Ovary (tissue), 9 donors: ENCODE measurements around the gene FANCG. TPM values are rescaled to one million over a fixed set of nuclear protein-coding genes. Genes with fewer than 3 reads are reported as not detected.

ENCODE experiments used
- DNase-seq, 5 donors: peaks; one replicate each; pipeline ENCODE4 v3.0.0-alpha.2; 2019 to 2020
- H3K27ac ChIP-seq, 2 donors: fragments of 200-600 bp; one replicate each; pipeline versions ENCODE4 v1.5.1 to v1.8.0; 2019 to 2022
- H3K27me3 ChIP-seq: fragments of 200-600 bp; one replicate; pipeline ENCODE4 v1.8.0; 2022
- H3K36me3 ChIP-seq: fragments of 200-600 bp; sonication (generic); one replicate; pipeline ENCODE4 v1.5.1; 2019
- H3K4me1 ChIP-seq: one replicate; pipeline ENCODE4 v1.8.1; 2013; ENCODE audit warnings: mild to moderate bottlenecking, moderate library complexity; ENCODE audit not compliant: insufficient read depth
- H3K4me3 ChIP-seq: fragments of 200-600 bp; sonication (generic); one replicate; pipeline ENCODE4 v1.5.1; 2017
- H3K9me3 ChIP-seq, 2 donors: fragments of 200-600 bp in 1 of 2; sonication (generic) in 1 of 2; one replicate each; pipeline versions ENCODE4 v1.5.1 to v1.8.1; 2013 to 2019; ENCODE audit warnings: mild to moderate bottlenecking in 1 of 2, moderate library complexity in 1 of 2
- CTCF ChIP-seq, 3 donors: fragments of 450-650 bp in 2 of 3; fragments of 200-600 bp in 1 of 3; IDR thresholded peaks; one replicate each; pipeline versions ENCODE4 v1.5.1 to v1.8.0; 2016 to 2022; ENCODE audit warnings: antibody characterized with exemption in 3 of 3, mild to moderate bottlenecking in 1 of 3
- EP300 ChIP-seq: sonication (generic); formaldehyde crosslinking; IDR thresholded peaks from one replicate; pipeline ENCODE4 v1.6.1; 2017; ENCODE audit warnings: antibody characterized with exemption
- POLR2A ChIP-seq: fragments of 450-650 bp; IDR thresholded peaks from one replicate; pipeline ENCODE4 v1.6.1; 2017; ENCODE audit warnings: antibody characterized with exemption, mild to moderate bottlenecking, moderate library complexity
- WGBS, 3 donors: extraction: QIAGEN DNeasy Blood & Tissue Kit in 1 of 3; methylation state at CpG; one replicate each; pipeline versions ENCODE4 v1.1.5 to v1.1.7; 2013 to 2017; 5-methylcytosine and 5-hydroxymethylcytosine counted together
- intact Hi-C, 4 donors: fragments of 100-400 bp; cut with DNase I; formaldehyde crosslinking; loops; one replicate each; pipeline versions ENCODE4 v1.11.0 to v1.15.1; 2022 to 2023
- polyA plus RNA-seq, 2 donors: library from polyadenylated mRNA; stranded (reverse); fragments of 200-250 nt in 1 of 2; fragments of 350-450 nt in 1 of 2; fragmentation: Illumina TruSeq in 1 of 2; extraction: RNeasy Lipid Tissue Mini Kit (QIAGEN cat#74804) in 1 of 2; gene quantifications; one replicate each; pipeline ENCODE4 v1.2.3, GENCODE V29; 2013 to 2014
- total RNA-seq, 7 donors: library from RNA; depleted of rRNA in 2 of 7; stranded (reverse); fragments of >200 nt in 2 of 7; fragmentation: NEBNext Ultra II Directional in 3 of 7; extraction: Animal tissue kit (Norgen Biotek cat#: 25700) in 3 of 7; gene quantifications; one replicate each; pipeline versions ENCODE4 v1.1.0 to v1.2.4, GENCODE V29; 2016 to 2023
- donor health status: DM: no; HTN: no; CAD: no; lungs with moderate emphysema.
- donor health status: DM: no; HTN: no; CAD: no.
- donor health status: Bipolar disorder and iron deficiency.
- donor health status: DM: yes; HTN: yes; CAD: no.
- donor health status: DM: no; HTN: no; CAD: no.
- donor health status: DM: yes; HTN: yes; CAD: no.

Gene FANCG
- total and polyA plus RNA-seq, 9 donors: 6.7 to 26.1 (median 12.4) TPM

DNA sequence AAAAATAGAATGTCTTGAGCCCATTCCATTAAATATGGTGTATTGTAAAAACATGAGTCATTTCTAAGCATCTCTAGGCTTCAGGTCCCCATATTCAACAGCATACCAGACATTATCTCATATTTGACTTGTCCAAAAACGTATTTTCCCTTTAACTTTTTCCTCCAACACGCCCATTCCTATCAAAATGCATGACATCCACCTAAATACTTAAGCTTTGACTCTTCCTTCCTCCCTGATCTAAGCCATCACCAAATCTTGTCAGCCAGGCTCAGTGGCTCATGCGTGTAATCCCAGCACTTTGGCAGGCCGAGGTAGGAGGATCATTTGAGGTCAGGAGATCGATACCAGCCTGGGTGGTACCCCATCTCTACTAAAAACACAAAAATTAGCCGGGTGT, 31.2 kb downstream of the FANCG start:
- Histone ChIP-seq H3K4me1 (peaks cover 8% of the 10 kb centered on the region), H3K36me3 (no peaks in the 10 kb centered on the region), H3K9me3 (no peaks in the 10 kb centered on the region), H3K27ac (no peak overlapping the region), H3K27me3 (no peaks in the 10 kb centered on the region), H3K4me3 (no peak overlapping the region)
- intact Hi-C loops: no loop called here
- WGBS, 3 donors: 96% methylated on average over 6 of the region's 6 CpGs
- no peak for TF ChIP-seq CTCF (IDR thresholded peaks at IDR 0.05)
- no peak for TF ChIP-seq EP300
- no peak for TF ChIP-seq POLR2A
- no peak for DNase-seq

GRCh38 chr9:35044071-35044470, 35.7 kb downstream of the FANCG start:
- no peaks in the 10 kb centered on the region for H3K27me3 ChIP-seq
- no peak overlapping the region for H3K4me3 ChIP-seq
- WGBS, 3 donors: 36 to 54% (median 47%) methylated on average over 3 of the region's 3 CpGs
- intact Hi-C loops: no loop called here
- TF ChIP-seq EP300: no peak
- no peak for TF ChIP-seq CTCF (IDR thresholded peaks at IDR 0.05)
- no peak for TF ChIP-seq POLR2A
- no peaks in the 10 kb centered on the region for H3K9me3 ChIP-seq
- no peak overlapping the region for H3K27ac ChIP-seq
- DNase-seq: no peak
- no peaks in the 10 kb centered on the region for H3K36me3 ChIP-seq
- peaks cover 8% of the 10 kb centered on the region for H3K4me1 ChIP-seq

GRCh38 chr9:35042891-35043545, 36.7 kb downstream of the FANCG start:
- Histone ChIP-seq H3K27ac (no peak overlapping the region), H3K4me3 (no peak overlapping the region), H3K27me3 (no peaks in the 10 kb centered on the region), H3K4me1 (peaks cover 8% of the 10 kb centered on the region), H3K36me3 (no peaks in the 10 kb centered on the region), H3K9me3 (no peaks in the 10 kb centered on the region)
- intact Hi-C loops: no loop called here
- no peak for TF ChIP-seq EP300
- TF ChIP-seq CTCF (IDR thresholded peaks at IDR 0.05): no peak
- no peak for TF ChIP-seq POLR2A
- 94 to 98% (median 94%) methylated on average over 6 of the region's 6 CpGs for WGBS, 3 donors
- DNase-seq: no peak

- intact Hi-C loops: no loop called here
- TF ChIP-seq POLR2A (no peak), CTCF (IDR thresholded peaks at IDR 0.05) (no peak), EP300 (no peak)
- no peak overlapping the region for H3K27ac ChIP-seq
- no peaks in the 10 kb centered on the region for H3K9me3 ChIP-seq
- WGBS, 3 donors: 90 to 94% (median 91%) methylated on average over 3 of the region's 3 CpGs
- H3K27me3 ChIP-seq: no peaks in the 10 kb centered on the region
- no peaks in the 10 kb centered on the region for H3K36me3 ChIP-seq
- peaks cover 8% of the 10 kb centered on the region for H3K4me1 ChIP-seq
- no peak overlapping the region for H3K4me3 ChIP-seq
- DNase-seq: no peak
These were observed 37.6 kb downstream of the FANCG start for GRCh38 chr9:35042081-35042604.
